Measurements from ENCODE around the gene LARGE1.

LARGE1 gene

DNA sequence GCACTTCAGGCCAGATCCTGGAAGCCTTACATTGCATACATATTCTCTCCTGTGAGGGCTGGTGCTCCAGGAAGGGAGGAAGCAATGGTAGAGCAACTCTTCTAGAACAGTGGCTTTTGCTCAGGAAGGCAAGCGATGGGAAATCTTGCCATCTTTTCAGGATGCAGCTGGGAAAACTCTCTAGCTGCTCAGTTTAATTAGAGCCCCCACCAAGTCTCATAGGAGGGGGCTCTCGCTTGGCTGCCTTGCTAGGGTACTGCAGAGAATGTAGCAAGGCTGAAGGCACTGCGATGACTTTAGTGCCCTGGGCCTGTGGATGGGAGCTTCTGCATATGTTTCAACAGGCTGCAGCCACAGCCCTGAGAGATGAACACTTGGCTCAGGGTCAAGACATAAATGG is 504.9 kb downstream of the LARGE1 start:
- no peak for DNase-seq (ENCODE audit: low spot score)
- Histone ChIP-seq H3K27me3 (ENCODE audit: control insufficient read depth in 3 of 3, insufficient read depth in 3 of 3, low read depth in 1 of 3, low read length in 3 of 3) (no peaks in the 10 kb centered on the region), H3K4me1 (ENCODE audit: control insufficient read depth in 2 of 2, insufficient read depth in 1 of 2, low read depth in 1 of 2, low read length in 2 of 2) (no peaks in the 10 kb centered on the region), H3K18ac (ENCODE audit: low read length) (no peak overlapping the region), H2BK15ac (ENCODE audit: low read length) (no peak overlapping the region), H4K91ac (ENCODE audit: low read depth, low read length, poor library complexity) (no peak overlapping the region), H3K4me3 (ENCODE audit: low read length in 2 of 2) (no peak overlapping the region), H3K79me1 (ENCODE audit: low read depth, low read length) (no peaks in the 10 kb centered on the region), H3K9me3 (replicated peaks in 1 of 2; ENCODE audit: control insufficient read depth in 2 of 2, insufficient read depth in 1 of 2, low read depth in 1 of 2, low read length in 2 of 2) (peaks cover 0 to 2% of the 10 kb centered on the region in 2 donors), H4K8ac (ENCODE audit: low read depth, low read length) (no peak overlapping the region), H3K23ac (ENCODE audit: low read depth, low read length, poor library complexity) (no peak overlapping the region), H2AK5ac (ENCODE audit: low read depth, low read length) (no peak overlapping the region), H3K14ac (ENCODE audit: low read length) (no peak overlapping the region), H2BK5ac (ENCODE audit: low read length) (no peak overlapping the region), H2BK120ac (ENCODE audit: low read depth, low read length) (no peak overlapping the region), H3K4ac (ENCODE audit: low read length) (no peak overlapping the region), H3K27ac (replicated peaks; ENCODE audit: low read length) (no peak overlapping the region), H3K9ac (ENCODE audit: low read depth, low read length, poor library complexity) (no peak overlapping the region), H3K4me2 (ENCODE audit: insufficient read depth, low read length, poor library complexity, severe bottlenecking) (no peak overlapping the region), H2BK12ac (ENCODE audit: low read length) (no peak overlapping the region), H2AFZ (ENCODE audit: low read length) (no peak overlapping the region), H3K36me3 (replicated peaks in 1 of 2; ENCODE audit: control insufficient read depth in 2 of 2, insufficient read depth in 2 of 2, low read length in 2 of 2) (peaks cover 0 to 2% of the 10 kb centered on the region in 2 donors)
- WGBS, 2 donors (ENCODE audit: extremely low coverage in 2 of 2, insufficient read length in 2 of 2, insufficient replicate concordance in 1 of 2) = no CpG with 5 or more reads among the region's 3 CpGs

DNA sequence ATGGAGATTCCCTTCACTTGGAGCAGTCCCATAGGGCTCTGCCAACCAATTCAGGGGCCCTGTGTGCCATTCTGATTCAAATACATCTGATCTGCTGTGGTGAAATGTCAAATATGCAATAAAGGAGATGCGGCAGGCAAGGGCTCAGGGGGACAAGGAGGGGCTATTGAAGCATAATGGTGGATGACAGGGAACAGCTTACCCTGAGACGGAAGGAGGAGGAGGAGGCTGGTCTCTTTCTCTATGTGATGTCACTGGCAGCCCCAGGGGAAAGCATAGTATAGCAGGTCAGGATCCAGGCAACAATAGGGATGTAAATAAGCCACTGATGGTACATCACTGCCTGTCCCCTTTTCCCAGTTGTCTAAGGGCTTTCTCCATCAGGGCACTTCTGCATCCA is 511.2 kb downstream of the LARGE1 start:
- Histone ChIP-seq H3K4me3 (ENCODE audit: low read length in 2 of 2) (no peak overlapping the region), H3K14ac (ENCODE audit: low read length) (no peak overlapping the region), H4K91ac (ENCODE audit: low read depth, low read length, poor library complexity) (no peak overlapping the region), H3K4ac (ENCODE audit: low read length) (no peak overlapping the region), H3K23ac (ENCODE audit: low read depth, low read length, poor library complexity) (no peak overlapping the region), H3K27me3 (ENCODE audit: control insufficient read depth in 3 of 3, insufficient read depth in 3 of 3, low read depth in 1 of 3, low read length in 3 of 3) (no peaks in the 10 kb centered on the region), H3K4me1 (ENCODE audit: control insufficient read depth in 2 of 2, insufficient read depth in 1 of 2, low read depth in 1 of 2, low read length in 2 of 2) (peaks cover 6 to 8% of the 10 kb centered on the region in 2 donors), H3K36me3 (replicated peaks in 1 of 2; ENCODE audit: control insufficient read depth in 2 of 2, insufficient read depth in 2 of 2, low read length in 2 of 2) (no peaks in the 10 kb centered on the region), H3K4me2 (ENCODE audit: insufficient read depth, low read length, poor library complexity, severe bottlenecking) (no peak overlapping the region), H4K8ac (ENCODE audit: low read depth, low read length) (no peak overlapping the region), H2BK5ac (ENCODE audit: low read length) (no peak overlapping the region), H3K79me1 (ENCODE audit: low read depth, low read length) (no peaks in the 10 kb centered on the region), H2BK15ac (ENCODE audit: low read length) (no peak overlapping the region), H3K18ac (ENCODE audit: low read length) (no peak overlapping the region), H3K9me3 (replicated peaks in 1 of 2; ENCODE audit: control insufficient read depth in 2 of 2, insufficient read depth in 1 of 2, low read depth in 1 of 2, low read length in 2 of 2) (no peaks in the 10 kb centered on the region), H2BK12ac (ENCODE audit: low read length) (no peak overlapping the region), H2AK5ac (ENCODE audit: low read depth, low read length) (no peak overlapping the region), H2BK120ac (ENCODE audit: low read depth, low read length) (no peak overlapping the region), H3K27ac (replicated peaks; ENCODE audit: low read length) (no peak overlapping the region), H2AFZ (ENCODE audit: low read length) (peak overlapping the region; percentile 77), H3K9ac (ENCODE audit: low read depth, low read length, poor library complexity) (no peak overlapping the region)
- DNase-seq (ENCODE audit: low spot score) = no peak
- no CpG with 5 or more reads among the region's 2 CpGs for WGBS, 2 donors (ENCODE audit: extremely low coverage in 2 of 2, insufficient read length in 2 of 2, insufficient replicate concordance in 1 of 2)

DNA sequence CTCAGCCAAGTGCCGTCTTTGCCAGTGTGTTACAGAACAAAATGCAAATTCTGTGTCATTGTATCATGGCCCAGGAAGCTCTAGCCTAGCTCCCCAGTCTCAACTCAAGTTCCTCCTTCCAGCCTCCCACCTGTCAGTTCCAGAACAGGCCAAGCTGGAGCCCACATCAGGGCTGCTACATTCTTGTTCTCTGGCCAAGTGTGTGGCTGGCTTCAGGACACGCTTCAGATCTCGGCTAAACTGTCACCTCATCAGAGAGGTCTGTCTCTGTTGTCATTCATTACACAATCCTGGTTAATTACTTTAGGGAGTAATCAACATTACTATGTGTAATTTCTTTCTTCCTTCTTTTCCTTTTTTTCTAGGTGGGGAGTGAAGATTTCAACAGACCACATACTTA is 515.1 kb downstream of the LARGE1 start:
- no peaks in the 10 kb centered on the region for H3K79me1 ChIP-seq (ENCODE audit: low read depth, low read length)
- no peaks in the 10 kb centered on the region for H3K36me3 ChIP-seq (replicated peaks in 1 of 2; ENCODE audit: control insufficient read depth in 2 of 2, insufficient read depth in 2 of 2, low read length in 2 of 2)
- no peak overlapping the region for H2AFZ ChIP-seq (ENCODE audit: low read length)
- no peak overlapping the region for H3K4ac ChIP-seq (ENCODE audit: low read length)
- H3K4me1 ChIP-seq (ENCODE audit: control insufficient read depth in 2 of 2, insufficient read depth in 1 of 2, low read depth in 1 of 2, low read length in 2 of 2) = peaks cover 6 to 8% of the 10 kb centered on the region in 2 donors
- H2BK120ac ChIP-seq (ENCODE audit: low read depth, low read length) = no peak overlapping the region
- no peak overlapping the region for H2BK15ac ChIP-seq (ENCODE audit: low read length)
- no peak overlapping the region for H4K91ac ChIP-seq (ENCODE audit: low read depth, low read length, poor library complexity)
- no peaks in the 10 kb centered on the region for H3K9me3 ChIP-seq (replicated peaks in 1 of 2; ENCODE audit: control insufficient read depth in 2 of 2, insufficient read depth in 1 of 2, low read depth in 1 of 2, low read length in 2 of 2)
- DNase-seq (ENCODE audit: low spot score) = no peak
- no peak overlapping the region for H3K27ac ChIP-seq (replicated peaks; ENCODE audit: low read length)
- H3K14ac ChIP-seq (ENCODE audit: low read length) = no peak overlapping the region
- H2BK12ac ChIP-seq (ENCODE audit: low read length) = no peak overlapping the region
- WGBS, 2 donors (ENCODE audit: extremely low coverage in 2 of 2, insufficient read length in 2 of 2, insufficient replicate concordance in 1 of 2) = no CpG with 5 or more reads among the region's 3 CpGs
- H3K27me3 ChIP-seq (ENCODE audit: control insufficient read depth in 3 of 3, insufficient read depth in 3 of 3, low read depth in 1 of 3, low read length in 3 of 3) = no peaks in the 10 kb centered on the region
- H3K4me3 ChIP-seq (ENCODE audit: low read length in 2 of 2) = no peak overlapping the region
- no peak overlapping the region for H4K8ac ChIP-seq (ENCODE audit: low read depth, low read length)
- no peak overlapping the region for H3K9ac ChIP-seq (ENCODE audit: low read depth, low read length, poor library complexity)
- no peak overlapping the region for H3K18ac ChIP-seq (ENCODE audit: low read length)
- no peak overlapping the region for H3K23ac ChIP-seq (ENCODE audit: low read depth, low read length, poor library complexity)
- no peak overlapping the region for H2AK5ac ChIP-seq (ENCODE audit: low read depth, low read length)
- no peak overlapping the region for H3K4me2 ChIP-seq (ENCODE audit: insufficient read depth, low read length, poor library complexity, severe bottlenecking)
- no peak overlapping the region for H2BK5ac ChIP-seq (ENCODE audit: low read length)

DNA sequence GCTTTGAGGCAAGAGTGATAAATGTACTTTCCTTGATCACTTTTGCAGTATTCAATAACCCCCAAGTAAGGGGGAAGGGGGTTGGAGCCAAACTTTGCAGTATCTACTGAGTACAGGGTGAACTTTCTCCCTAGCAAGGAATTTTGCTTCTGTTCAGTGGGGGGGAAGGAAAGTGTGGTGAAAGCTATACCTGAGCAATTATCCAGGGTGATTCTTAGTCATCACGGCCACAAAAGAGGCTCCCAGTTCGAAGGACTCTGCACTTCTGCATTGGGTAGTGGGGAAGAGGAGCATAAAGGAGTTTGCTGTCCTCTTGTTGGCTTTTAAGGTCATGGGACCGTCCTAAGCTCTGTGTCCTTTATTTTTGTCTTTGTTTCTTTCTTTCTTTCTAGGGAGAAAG is 515.6 kb downstream of the LARGE1 start:
- no peak for DNase-seq (ENCODE audit: low spot score)
- Histone ChIP-seq H3K27me3 (ENCODE audit: control insufficient read depth in 3 of 3, insufficient read depth in 3 of 3, low read depth in 1 of 3, low read length in 3 of 3) (no peaks in the 10 kb centered on the region), H2BK15ac (ENCODE audit: low read length) (no peak overlapping the region), H3K4ac (ENCODE audit: low read length) (no peak overlapping the region), H3K14ac (ENCODE audit: low read length) (no peak overlapping the region), H3K9ac (ENCODE audit: low read depth, low read length, poor library complexity) (no peak overlapping the region), H2BK12ac (ENCODE audit: low read length) (no peak overlapping the region), H4K91ac (ENCODE audit: low read depth, low read length, poor library complexity) (no peak overlapping the region), H3K27ac (replicated peaks; ENCODE audit: low read length) (no peak overlapping the region), H2AK5ac (ENCODE audit: low read depth, low read length) (no peak overlapping the region), H2BK5ac (ENCODE audit: low read length) (no peak overlapping the region), H3K4me3 (ENCODE audit: low read length in 2 of 2) (no peak overlapping the region), H3K4me2 (ENCODE audit: insufficient read depth, low read length, poor library complexity, severe bottlenecking) (no peak overlapping the region), H3K9me3 (replicated peaks in 1 of 2; ENCODE audit: control insufficient read depth in 2 of 2, insufficient read depth in 1 of 2, low read depth in 1 of 2, low read length in 2 of 2) (no peaks in the 10 kb centered on the region), H3K4me1 (ENCODE audit: control insufficient read depth in 2 of 2, insufficient read depth in 1 of 2, low read depth in 1 of 2, low read length in 2 of 2) (peaks cover 6 to 8% of the 10 kb centered on the region in 2 donors), H4K8ac (ENCODE audit: low read depth, low read length) (no peak overlapping the region), H2BK120ac (ENCODE audit: low read depth, low read length) (no peak overlapping the region), H3K79me1 (ENCODE audit: low read depth, low read length) (no peaks in the 10 kb centered on the region), H2AFZ (ENCODE audit: low read length) (no peak overlapping the region), H3K36me3 (replicated peaks in 1 of 2; ENCODE audit: control insufficient read depth in 2 of 2, insufficient read depth in 2 of 2, low read length in 2 of 2) (no peaks in the 10 kb centered on the region), H3K18ac (ENCODE audit: low read length) (no peak overlapping the region), H3K23ac (ENCODE audit: low read depth, low read length, poor library complexity) (no peak overlapping the region)
- no CpG with 5 or more reads among the region's 3 CpGs for WGBS, 2 donors (ENCODE audit: extremely low coverage in 2 of 2, insufficient read length in 2 of 2, insufficient replicate concordance in 1 of 2)
